ENCODE data around the gene CYTH3.

Gene CYTH3

DNA sequence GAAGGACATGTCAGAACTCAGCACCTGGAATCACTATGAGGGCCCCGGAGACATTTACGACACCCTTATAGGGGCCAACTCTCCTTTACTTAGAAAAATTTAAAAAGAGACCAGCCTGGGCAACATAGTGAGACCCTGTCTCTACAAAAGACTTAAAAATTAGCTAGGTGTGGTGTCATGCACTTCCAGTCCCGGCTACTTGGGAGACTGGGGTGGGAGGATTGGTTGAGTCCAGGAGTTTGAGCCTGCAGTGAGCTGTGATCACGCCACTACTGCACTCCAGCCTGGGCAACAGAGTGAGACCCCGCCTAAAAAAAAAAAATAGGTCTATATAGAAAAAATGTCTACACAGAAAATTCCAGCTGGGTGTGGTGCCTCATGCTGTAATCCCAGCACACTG, 7.5 kb upstream of the CYTH3 start:
- no peak for DNase-seq

- no peak for DNase-seq
Observed at GRCh38 chr7:6279341-6279740, 6.9 kb upstream of the CYTH3 start.

DNA sequence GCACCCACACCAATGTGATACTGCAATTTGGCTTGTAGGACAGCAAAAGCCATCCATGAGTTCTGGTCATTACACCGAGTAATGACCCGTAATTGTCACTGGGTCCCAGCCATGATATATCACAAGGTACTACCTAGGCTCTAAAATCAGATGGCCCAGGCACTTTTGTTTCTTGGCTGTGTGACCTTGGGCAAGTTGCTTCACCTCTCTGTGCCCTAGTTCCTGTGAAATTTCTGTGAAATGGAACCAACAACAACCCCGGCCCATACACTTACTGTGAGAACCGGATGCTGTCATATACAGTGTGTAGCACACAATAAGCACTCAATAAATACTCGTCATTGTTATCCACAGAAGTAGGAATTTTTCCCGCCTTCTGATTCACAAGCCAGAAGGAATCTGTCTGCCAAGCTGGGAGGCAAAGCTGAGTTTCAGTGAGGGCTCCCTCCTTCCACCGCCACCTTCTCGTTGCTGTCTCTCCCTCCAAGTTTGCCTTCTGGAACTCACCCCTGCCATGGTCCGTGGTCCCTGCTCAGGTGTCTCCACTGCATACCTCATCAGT, 6.4 kb upstream of the CYTH3 start:
- peak; percentile 56 for DNase-seq

DNA sequence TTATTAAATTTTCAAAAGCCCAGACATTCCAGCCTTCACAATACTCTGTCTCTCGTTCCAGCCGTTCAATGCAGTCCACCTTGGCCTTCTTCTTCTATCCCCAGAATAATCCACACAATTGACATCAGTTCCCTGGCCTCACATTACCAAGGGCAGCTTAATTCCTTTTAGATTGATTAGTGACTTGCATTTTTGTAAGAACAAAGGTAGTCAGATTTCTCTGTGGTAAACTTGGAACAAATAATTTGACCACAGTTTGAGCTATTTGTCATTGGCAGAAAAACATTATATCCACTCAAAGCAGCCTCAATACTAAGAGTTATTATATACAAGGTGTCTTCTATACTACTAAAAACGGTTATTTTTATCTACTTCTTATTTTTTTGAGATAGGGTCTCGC, 5.1 kb upstream of the CYTH3 start:
- DNase-seq: no peak

GRCh38 chr7:6276911-6277408, 4.5 kb upstream of the CYTH3 start:
- DNase-seq: no peak

GRCh38 chr7:6274743-6275142, 2.3 kb upstream of the CYTH3 start:
- peak; percentile 74 for DNase-seq

- DNase-seq: no peak
Observed at GRCh38 chr7:6273917-6274630, 1.6 kb upstream of the CYTH3 start.

DNA sequence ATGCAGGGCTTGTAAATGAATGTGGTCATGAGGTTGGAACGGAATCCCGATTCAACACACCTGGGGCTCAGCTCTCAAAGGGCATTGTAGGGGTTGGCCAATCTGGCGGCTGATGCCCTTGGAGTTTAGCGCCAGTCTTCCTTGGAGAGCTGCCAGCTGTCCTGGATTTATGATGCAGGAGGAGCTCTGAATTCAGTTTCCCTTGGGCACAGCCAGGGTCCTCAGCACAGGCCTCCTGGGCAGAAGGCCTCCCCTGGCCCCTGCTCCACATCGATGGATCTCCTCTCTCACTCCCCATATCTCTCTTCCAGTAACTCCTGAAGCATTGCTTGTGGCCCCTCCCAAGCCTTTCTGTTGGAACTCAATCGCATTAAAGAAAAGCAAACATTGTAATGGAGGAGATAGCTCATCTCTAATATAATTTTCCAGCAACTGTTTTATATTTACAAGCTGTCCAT, 985 bp upstream of the CYTH3 start:
- DNase-seq: no peak

DNA sequence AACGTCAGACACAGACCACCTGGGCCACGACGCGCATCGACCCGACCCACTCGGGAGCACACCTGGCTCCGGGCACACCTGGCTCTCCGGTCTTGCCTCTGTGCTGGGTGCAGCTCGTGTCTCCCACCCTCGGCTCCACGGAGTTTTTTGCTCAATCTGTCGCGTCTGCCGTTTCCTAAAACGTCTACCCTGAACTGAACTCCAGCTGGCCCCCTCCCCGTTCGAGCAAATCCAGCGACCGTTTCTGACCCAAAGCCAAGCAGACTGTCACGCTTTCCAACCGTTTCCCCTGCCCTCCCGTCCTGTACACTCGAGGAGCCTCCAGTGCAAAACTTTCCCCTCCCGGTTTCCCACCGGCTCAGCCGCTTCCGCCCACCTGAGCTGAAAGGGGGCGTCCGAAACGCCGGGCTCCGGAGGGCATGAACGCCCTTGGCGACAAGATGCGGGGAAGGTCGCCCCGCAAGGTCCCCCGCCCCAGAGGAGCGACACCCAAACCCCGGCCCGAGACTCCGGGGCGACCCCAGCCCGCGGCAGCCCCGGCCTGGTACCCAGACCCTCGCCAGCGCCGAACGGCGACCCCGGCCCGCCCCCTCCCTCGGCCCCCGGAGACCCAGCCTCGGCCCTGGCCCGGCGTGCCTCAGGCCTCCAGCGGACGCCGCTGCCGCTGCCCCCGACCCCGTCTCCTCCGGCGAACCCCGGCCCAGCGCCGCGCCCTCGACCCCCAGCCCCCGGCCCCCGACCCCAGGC, 557 bp downstream of the CYTH3 start:
- no peak for DNase-seq

DNA sequence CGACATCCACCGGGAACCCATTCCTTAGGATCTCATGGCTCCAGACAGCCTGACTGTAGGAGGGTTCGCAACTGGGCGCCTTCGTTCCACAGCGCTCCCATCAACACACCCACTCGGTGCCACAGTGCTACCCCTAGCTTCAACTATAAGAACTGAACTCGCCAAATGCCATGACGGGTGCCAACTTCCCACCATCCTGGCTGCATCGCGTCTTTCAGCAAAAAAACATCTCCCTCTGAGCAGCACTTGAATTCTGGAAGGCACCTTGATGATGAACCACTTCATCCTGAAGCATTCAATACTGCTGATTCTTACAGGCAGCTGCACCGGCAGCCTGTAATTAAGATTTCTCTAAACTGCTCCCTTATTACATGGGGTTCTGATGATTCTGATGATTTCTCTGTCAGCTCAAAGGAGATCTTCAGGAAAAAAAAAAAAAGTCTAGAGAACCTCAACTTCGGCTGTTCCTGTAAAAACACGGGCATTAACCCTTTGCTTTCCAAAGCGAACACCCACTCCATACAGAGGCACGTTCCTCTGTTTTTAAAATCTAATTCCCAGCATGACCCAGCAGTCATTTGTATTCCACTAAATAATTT, 1.3 kb downstream of the CYTH3 start:
- DNase-seq: peak; percentile 52

DNA sequence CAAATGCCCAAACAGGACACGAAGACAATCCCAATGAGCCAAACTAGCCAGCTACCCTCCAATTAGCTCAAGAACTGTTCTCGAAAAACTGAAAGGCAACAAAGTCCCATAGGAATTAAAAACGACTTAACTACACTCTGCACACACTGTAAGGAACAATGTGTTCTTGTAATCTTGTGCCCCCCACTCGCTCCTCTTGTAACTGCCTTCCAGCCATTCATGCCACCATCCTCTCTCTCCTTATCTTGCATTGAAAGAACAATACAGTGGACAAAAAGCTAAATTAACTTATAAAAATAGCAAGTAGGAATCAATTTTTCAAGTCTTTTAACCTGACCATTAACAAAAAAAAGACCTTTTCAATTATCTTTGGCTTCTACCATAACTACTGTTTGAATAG, 2.9 kb downstream of the CYTH3 start:
- DNase-seq: no peak

- DNase-seq: no peak
Observed at GRCh38 chr7:6268907-6269306, 3.5 kb downstream of the CYTH3 start.

- no peak for DNase-seq
Observed at GRCh38 chr7:6268023-6268900, 4.2 kb downstream of the CYTH3 start.

DNA sequence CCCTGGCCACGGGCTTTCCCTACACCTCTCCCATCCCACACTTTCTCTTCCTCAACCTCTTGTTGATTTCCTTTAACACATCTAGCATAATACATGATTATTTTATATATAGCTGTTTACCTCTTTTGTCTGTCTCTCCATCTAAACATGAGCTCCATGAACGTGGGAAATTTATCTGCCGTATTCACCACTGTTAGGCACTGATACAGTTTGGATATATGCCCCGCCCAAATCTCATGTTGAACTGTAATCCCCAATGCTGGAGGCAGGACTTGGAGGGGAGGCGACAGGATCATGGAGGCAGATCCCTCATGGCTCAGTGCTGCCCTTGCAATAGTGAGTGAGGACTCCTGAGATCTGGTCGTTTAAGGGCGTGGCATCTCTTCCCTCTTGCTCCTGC, 5.7 kb downstream of the CYTH3 start:
- DNase-seq: no peak

DNA sequence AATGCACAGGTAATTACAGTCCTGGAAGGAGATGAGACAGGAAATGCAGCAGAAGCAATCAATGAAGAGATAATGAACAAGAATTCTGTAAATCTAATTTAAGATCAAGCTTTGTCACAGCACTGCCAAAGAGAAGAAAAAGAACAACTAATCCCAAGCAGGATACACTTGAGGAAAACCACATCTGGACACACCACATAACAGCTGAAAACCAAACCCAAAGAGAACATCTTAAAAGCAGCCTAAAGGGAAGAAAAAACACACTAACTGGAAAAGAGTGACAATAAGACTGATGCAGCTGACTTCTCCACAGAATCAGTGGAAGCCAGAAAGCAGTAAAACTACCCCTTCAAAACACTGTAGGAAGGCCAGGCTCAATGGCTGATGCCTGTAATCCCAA, 10.2 kb downstream of the CYTH3 start:
- DNase-seq: no peak

GRCh38 chr7:6261699-6262098, 10.7 kb downstream of the CYTH3 start:
- no peak for DNase-seq

- peak; percentile 81 for DNase-seq
Observed at GRCh38 chr7:6260291-6261187, 11.9 kb downstream of the CYTH3 start.

DNA sequence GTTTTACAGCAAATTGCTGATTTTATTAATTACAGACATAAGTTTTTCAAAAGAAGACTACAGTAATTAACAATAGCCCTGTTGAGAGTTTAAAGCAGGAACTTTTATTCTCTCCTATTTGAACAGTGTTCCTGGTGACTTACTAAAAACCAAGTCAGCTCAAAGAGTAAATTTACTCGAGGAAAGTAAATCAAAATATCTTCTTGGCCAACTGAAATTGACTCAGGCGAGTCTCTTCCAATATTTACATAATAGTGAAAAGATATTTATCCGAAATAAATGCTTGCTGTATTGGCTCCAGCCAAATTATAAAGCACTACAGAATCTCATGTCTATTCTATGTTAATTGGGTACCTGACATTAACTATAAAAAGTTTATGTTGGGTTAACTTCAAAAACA, 13.2 kb downstream of the CYTH3 start:
- no peak for DNase-seq

DNA sequence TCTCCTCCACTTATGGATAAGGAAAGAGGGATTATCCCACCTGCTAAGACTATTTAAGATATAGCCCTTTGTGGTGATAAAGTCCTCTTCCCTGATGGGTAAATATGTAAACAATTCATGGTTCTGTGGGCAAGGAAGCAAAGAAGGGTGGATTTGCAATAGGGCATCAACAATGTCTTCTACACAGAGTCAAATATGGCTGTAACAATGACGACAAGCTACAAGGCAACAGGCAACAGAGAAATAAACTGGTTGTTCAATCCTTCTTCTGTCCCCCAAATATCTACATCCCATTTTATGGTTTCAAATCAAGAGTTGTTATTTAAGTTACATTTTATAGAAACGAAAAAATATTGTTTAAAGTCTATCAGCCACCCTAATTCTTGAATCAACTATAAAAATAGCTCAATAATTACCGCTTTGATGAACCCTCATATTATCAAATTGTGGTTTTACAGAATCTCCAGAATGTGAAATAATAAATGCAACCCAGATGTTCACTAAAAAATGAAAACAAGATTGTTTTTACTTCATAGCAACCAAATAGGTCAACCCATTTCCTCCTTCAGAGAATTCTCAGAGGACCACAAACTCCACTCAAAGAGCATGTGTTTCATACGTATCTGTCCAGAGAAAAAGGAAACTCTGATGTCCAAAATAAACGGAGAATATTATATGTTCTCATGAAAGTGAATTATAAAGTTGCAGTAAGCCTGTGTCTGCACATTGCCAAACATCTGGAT, 13.8 kb downstream of the CYTH3 start:
- peak; percentile 87 for DNase-seq

- no peak for DNase-seq
Observed at GRCh38 chr7:6257675-6258074, 14.7 kb downstream of the CYTH3 start.
